Measurements from ENCODE around the gene HIRA. TPM values are rescaled to one million over a fixed set of nuclear protein-coding genes. Genes with fewer than 3 reads are reported as not detected.

HIRA gene
- total RNA-seq, 4 donors from 2014 or later = 14.8 to 23.0 (median 17.2) TPM

- no peak for TF ChIP-seq CTCF (IDR thresholded peaks at IDR 0.05; ENCODE audit: low read depth)
These were observed 46.0 kb upstream of the HIRA start for GRCh38 chr22:19477321-19478044.

DNA sequence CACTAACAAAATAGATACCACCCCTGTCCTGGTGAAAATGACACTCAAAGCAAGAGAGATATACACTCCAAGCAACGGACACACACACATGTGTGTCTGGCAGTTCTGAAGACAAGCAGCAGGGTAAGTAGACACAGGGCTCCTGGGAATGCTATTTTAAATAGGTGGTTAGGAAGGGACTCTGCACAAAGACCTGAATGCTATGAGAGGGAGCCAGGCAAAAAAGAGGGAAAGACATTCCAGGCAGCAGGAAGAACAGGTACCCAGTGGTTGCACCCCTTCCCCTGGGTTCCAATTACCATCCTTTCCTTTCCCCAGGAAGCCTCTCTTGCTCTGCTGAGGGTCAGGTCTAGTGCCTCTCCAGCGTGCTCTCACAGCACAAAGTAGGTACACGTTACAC lies 44.5 kb upstream of the HIRA start:
- no peak for TF ChIP-seq CTCF (IDR thresholded peaks at IDR 0.05; ENCODE audit: low read depth)

DNA sequence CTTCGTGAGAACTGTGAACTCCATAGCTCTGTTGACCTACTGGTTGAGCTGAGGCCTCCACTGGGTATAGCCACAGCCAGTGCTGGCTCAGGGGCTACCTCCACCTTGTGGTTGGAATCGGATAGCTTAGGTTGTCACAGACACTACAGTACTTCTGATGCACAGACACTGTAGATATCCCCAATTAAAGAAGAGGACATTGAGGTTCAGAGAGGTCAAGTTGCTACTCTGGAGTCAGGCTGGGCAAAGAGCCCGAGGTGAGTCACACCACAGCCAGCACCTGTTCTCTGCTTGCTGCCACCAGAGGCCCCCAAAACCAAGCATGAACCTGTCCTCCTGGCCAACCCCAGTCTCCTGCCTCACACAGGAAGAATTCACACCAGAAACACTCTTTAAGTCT lies 42.0 kb upstream of the HIRA start:
- TF ChIP-seq CTCF (IDR thresholded peaks at IDR 0.05; ENCODE audit: low read depth) = no peak

- no peak for TF ChIP-seq CTCF (IDR thresholded peaks at IDR 0.05; ENCODE audit: low read depth)
These were observed 40.7 kb upstream of the HIRA start for GRCh38 chr22:19472233-19472632.

GRCh38 chr22:19471572-19471971 lies 40.0 kb upstream of the HIRA start:
- no peak for TF ChIP-seq CTCF (IDR thresholded peaks at IDR 0.05; ENCODE audit: low read depth)

DNA sequence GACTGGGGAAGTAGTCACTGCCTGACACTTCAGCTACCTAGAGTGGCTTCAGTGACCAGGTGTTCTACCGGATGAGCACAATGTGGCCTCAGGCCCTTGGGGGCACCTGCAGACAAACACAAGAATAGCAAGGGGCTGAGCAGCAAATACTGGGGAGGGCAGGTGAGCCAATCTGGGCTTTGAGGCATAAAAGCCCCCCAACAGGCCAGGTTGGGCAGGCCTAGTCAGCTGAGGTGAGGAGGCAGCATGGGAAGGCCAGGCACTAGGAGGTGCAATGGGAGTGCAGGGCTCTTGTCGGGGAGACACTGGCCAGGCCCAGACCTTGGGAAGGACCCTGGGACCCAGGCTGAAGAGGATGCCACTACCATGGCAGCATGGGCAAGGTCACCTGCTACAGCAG lies 38.5 kb upstream of the HIRA start:
- TF ChIP-seq CTCF (IDR thresholded peaks at IDR 0.05; ENCODE audit: low read depth) = no peak

DNA sequence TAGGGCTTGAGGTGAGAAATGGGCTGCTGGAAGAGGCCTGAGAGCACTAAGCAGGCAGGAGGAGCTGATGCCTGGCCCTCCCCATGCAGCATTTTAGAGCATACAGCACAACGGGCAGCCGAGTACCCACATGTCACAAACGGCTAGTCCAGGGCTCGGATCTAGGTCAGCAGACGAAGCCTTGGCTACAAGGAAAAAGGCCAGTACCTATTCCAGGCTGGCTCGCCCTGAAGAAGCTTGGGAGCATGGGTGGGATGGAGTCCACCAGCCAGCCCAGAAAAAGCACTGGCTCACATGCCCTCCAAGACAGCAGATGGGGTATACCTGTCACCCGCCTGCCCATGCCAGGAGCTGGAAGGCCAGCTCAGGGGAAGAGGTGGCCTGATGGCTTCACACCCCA lies 37.9 kb upstream of the HIRA start:
- TF ChIP-seq CTCF (IDR thresholded peaks at IDR 0.05; ENCODE audit: low read depth) = no peak
